GM18517 (cell line): ENCODE data around the gene CHCHD10.

Source experiments
- ATAC-seq: cut with Tn5 transposase; IDR thresholded peaks from one replicate; pipeline ENCODE4 v1.9.1; 2021; ENCODE audit warnings: mild to moderate bottlenecking, moderate library complexity; ENCODE audit not compliant: unreplicated experiment

CHCHD10 gene

GRCh38 chr22:23767673-23768548, at the start of gene CHCHD10:
Gene CHCHD10 (minus strand): TSS chr22:23767972. CDS start chr22:23767874, 98 bp downstream.
- no peak for ATAC-seq

GRCh38 chr22:23817146-23817545, 49.4 kb upstream of the CHCHD10 start:
- ATAC-seq, result no peak

DNA sequence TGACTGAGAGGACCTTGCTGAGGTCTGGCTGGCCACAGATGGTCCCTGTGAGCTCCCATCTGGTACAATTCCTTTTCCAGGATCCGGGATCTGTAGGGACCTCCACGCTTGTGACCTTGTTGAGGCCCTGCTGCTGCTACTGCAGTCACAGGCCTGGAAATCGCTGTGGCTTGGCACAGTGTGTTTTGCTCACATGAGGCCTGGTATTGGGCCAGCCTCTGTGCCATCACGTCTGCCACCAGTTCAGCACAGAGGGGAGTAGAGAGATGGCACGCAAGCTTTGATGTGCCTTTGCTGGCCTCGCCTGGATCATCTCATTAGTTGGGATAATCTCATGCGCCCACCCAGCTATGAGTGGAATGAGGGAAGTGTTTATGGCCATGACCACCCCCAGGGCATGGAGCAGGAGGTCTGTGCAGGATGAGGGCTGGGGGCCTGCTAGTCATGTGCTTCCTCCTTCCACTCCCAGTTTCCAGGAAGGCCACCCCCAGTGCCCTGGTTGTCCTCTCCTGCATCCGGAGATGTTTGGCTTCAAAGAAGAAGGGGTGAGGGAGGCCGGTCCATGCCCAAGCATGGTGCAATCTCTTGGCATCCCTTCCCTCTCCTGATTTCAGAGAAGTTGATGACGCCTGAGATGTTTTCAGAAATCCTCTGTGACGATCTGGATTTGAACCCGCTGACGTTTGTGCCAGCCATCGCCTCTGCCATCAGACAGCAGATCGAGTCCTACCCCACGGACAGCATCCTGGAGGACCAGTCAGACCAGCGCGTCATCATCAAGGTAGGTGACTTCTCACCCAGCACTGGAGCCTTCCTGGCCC, 48.6 kb upstream of the CHCHD10 start:
- ATAC-seq, result no peak

DNA sequence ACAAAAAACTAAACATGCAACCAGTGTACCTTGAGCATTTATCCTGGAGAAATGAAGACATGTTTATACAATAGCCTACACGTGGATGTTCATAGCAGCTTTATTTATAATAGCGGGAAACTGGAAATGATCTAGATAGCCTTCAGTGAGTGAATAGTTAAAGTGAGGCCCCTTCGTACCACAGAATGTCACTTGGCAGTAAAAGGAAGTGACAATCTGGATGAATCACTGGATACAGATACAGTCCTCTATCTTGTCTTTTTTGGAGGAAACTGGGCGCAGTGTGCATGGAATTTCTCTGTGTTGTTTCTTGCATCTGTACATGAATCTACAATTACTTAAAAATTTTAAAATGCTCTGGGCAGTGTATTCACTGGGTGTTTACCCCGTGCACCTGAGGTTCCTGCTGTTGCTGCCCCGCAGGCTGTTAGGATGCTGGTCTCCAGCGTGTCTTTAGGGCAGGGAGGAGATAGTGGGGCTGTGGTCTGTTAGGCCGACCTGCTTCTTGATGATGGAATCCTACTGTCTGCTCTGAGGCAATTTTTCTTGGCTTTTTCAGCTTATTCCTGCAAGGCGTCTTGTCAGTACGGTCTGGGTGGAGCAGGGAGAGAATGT, 47.9 kb upstream of the CHCHD10 start:
- no peak for ATAC-seq

DNA sequence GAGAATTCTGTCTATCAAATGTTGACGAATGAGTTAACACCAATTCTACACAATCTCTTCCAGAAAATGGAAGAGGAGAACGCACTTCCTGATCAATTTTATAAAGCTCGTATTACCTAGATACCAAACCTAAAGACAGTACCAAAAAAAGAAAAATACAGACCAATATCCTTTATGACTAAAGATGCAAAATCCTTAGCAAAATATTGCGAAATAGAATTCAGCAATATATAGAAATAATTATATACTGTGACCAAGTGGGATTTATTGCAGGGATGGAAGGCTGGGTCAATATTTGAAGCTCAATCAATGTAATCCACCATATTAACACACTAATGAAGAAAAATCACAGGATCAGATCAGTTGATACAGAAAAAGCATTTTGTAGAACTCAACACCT, 44.6 kb upstream of the CHCHD10 start:
- ATAC-seq, result no peak

DNA sequence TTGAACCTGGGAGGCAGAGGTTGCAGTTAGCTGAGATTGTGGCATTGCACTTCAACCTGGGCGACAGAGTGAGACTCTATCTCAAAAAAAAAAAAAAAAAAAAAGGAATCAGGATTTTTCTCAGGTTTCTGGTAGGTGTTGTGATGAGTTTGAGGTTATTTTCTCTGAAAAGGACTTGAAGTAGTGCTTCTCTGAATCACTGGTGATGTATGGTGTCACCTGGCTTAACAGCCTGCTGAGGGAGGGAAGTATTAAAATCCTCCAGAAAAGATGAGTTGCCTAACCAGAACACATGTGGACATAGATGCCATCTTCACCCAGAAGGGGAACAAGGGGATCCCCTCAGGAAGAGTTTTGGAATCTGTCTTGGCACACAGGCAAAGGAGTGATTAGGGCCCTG, 39.1 kb upstream of the CHCHD10 start:
- ATAC-seq, result no peak

DNA sequence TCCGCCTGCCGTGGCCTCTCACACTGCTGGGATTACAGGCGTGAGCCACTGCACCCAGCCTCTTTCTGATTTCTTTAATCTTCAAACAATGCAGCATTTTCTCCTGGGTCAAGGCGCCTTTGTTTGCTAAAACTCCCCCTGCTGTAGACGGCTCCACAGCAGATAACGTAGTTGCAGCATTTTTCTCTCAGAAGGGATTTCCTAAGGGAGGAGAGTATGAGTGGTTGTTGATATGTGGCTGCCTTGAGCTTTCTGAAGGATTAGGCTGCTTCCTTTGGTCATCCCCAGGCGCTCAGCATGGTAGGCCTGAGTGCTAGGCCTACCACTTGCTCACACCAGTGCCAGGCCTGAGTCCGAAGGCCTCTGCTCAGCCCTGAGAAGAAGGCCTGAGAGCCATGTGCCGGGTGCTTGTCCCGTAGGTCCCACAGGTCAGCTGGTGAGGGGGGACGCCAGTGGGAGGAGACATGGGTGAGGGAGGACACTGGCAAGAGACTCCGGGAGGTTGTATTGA, 37.1 kb upstream of the CHCHD10 start:
- ATAC-seq, result no peak

DNA sequence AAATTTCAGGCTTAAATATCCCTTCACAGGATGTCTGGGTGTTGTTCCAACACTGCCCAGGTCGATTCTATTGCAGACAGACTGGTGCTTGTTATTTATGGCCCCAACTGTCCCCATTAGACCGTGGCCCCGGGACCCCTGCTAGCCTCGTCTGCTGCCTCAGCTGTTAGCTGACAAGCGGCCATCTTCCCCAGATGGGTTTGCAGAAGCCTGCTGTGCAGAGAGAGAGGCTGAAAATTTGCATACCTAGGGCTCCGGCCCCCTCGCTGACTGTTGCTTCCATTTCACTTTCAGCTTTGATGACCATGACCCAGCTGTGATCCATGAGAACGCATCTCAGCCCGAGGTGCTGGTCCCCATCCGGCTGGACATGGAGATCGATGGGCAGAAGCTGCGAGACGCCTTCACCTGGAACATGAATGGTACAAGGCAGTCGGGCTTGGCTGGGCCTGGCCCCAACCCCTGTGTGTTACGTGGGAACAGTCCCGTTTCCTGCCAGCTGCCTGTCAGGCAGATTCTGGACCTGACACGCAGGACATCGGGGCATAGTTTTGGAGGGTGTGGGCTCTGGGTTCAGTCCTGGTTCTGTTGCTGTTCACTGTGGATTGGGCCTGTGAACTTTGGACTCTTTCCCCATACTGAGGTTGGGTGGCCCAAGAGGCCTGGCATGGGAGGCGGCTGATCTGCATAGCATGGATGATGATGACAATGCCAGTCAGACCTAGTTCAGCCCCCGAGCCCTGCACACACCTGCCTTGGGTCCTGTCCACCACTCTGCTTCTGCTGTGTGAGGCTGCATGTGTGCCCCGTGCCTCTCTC, 35.4 kb upstream of the CHCHD10 start:
- no peak for ATAC-seq

- no peak for ATAC-seq
Measured at GRCh38 chr22:23801886-23802377, 34.2 kb upstream of the CHCHD10 start.

- ATAC-seq, result no peak
Measured at GRCh38 chr22:23801238-23801821, 33.6 kb upstream of the CHCHD10 start.

GRCh38 chr22:23800297-23801237, 32.8 kb upstream of the CHCHD10 start:
- no peak for ATAC-seq

- ATAC-seq, result no peak
Measured at GRCh38 chr22:23796461-23796860, 28.7 kb upstream of the CHCHD10 start.

DNA sequence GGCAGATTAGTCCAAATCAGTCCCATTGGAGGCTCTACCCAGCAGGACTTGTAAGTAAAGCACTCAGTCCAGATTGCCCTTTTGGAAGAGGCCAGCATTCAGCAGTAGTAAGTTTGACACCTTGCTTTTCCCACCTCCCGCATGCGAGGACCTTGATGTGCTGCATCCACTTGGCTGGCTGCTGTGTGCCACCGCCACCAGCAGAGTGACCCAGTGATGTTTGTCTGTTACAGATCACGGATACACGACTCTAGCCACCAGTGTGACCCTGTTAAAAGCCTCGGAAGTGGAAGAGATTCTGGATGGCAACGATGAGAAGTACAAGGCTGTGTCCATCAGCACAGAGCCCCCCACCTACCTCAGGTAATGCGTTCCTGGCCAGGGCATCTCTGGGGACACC, 25.6 kb upstream of the CHCHD10 start:
- no peak for ATAC-seq

DNA sequence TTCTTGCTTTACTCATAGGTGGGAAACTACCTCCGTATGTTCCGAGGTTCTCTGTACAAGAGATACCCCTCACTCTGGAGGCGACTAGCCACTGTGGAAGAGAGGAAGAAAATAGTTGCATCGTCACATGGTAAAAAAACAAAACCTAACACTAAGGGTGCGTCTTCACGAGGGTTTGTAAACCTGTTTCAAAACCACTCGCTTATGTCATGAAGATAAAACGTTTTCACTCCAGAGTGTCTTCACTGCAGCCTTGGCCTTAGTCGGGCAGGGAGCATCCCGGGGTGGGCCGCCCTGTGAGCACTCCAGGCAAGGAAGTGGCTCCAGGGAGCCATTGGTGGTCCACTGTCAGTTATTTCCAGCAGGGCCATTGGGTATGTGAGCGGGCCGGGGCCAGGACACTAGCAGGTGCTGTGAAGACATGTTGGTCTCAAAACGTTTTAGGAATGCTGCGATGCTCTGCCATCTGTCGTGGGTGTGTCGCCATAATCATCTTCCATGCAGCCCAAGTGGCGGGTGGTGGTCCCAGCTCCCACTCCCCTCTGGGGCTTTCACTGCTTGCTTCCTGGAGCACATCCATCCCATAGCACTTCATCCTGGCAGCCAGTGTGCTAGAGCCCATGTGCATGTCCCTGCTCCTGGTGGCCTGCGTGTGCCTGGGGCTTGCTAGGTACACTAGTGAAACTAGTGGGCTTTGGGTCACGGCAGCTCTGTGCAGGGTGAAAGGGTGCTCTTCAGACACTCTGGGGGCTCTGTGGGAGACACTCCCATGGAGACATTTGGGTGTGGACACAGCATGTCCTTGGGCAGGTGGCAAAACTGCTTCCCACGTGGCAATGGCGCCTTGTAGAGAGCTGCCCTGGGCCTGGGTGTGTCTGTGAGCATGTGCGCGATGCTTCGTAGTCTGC, 24.2 kb upstream of the CHCHD10 start:
- no peak for ATAC-seq

- ATAC-seq, result no peak
Measured at GRCh38 chr22:23790819-23791737, 23.3 kb upstream of the CHCHD10 start.

DNA sequence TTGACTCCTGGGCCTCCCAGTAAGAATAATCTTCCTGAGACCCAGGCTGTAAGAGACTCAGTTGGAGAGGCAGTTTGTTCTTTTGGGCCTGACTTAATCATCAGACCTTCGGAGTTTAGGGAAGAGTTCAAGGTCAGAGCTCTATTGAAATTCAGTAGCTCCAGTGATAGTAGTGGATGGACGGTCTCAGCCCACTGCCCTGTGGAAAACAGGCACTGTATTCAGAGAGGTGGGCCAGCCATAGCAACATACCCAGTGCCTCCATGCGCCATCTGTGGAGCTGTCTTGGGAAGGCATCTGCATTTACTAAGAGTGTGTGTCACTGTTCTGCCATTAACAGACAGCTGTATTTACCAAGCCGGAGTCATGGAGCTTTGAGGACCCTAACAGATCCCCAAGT, 21.9 kb upstream of the CHCHD10 start:
- ATAC-seq, result no peak

DNA sequence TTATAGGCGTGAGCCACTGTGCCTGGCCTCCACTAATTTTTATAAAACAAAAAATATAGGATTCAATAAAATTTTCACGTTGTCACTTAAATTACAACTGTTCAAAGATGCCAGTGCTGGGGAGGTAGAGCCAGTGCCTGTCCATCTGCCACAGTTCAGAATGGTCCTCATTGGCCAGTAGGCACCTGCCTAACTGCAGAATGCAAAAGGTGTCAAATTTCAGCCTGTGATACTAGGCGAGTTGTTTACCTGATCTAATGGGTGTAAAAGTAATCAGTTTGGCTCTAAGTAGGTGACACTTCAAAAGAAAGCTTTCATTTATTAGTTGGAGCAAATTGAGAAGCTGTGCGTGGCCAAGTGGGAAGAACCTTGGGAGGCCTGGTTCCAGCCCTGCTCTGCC, 21.3 kb upstream of the CHCHD10 start:
- ATAC-seq, result no peak
